ENCODE data around the gene ASCC2. TPM values are rescaled to one million over a fixed set of nuclear protein-coding genes. Genes with fewer than 3 reads are reported as not detected.

Gene ASCC2
- total and polyA plus RNA-seq, 4 donors, result 21.2 to 58.0 (median 39.6) TPM

DNA sequence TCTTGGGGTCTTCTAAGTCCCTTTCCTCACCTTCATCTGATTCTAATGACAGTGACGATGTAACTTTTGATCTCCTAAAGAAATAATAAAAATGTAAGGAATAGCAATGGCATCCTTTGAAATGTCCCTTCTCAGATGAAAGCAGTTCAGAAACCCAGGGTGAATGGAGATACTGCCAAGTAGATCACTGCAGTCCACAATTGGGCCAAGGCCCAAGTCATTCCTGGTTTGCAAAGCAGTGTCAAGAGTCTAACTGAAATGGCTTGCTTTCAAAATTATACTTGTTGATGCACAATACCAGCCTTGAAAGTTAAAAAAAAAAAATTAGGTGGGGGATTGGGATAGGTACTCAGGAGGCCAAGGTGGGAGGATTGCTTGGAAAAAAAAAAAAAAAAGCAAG, 20.4 kb downstream of the ASCC2 start:
- no peaks in the 10 kb centered on the region for H3K4me1 ChIP-seq (ENCODE audit: control insufficient read depth in 1 of 2, insufficient read depth in 2 of 2, low read length in 2 of 2)
- H3K9me3 ChIP-seq (ENCODE audit: control insufficient read depth, low read length), result no peaks in the 10 kb centered on the region
- H3K27ac ChIP-seq (ENCODE audit: low read depth in 1 of 2, low read length in 2 of 2), result no peak overlapping the region
- ATAC-seq (ENCODE audit: low FRiP score) (no peak), DNase-seq (no peak)
- H3K4me3 ChIP-seq (ENCODE audit: low read length in 2 of 2), result no peak overlapping the region
- intact Hi-C loops (cut with DNase I), result no loop called here
- no peaks in the 10 kb centered on the region for H3K27me3 ChIP-seq (ENCODE audit: control insufficient read depth in 1 of 2, insufficient read depth in 2 of 2, low read length in 1 of 2)
- 94 to 95% methylated on average over 1 of the region's 1 CpG for WGBS, 2 donors
- peaks cover 4 to 10% of the 10 kb centered on the region in 2 donors for H3K36me3 ChIP-seq (ENCODE audit: control insufficient read depth in 1 of 2, insufficient read depth in 2 of 2, low read length in 1 of 2)

- Histone ChIP-seq H3K27me3 (ENCODE audit: control insufficient read depth in 1 of 2, insufficient read depth in 2 of 2, low read length in 1 of 2) (no peaks in the 10 kb centered on the region), H3K4me3 (ENCODE audit: low read length in 2 of 2) (no peak overlapping the region), H3K36me3 (ENCODE audit: control insufficient read depth in 1 of 2, insufficient read depth in 2 of 2, low read length in 1 of 2) (peaks cover 4 to 16% of the 10 kb centered on the region in 2 donors), H3K9me3 (ENCODE audit: control insufficient read depth, low read length) (no peaks in the 10 kb centered on the region), H3K27ac (ENCODE audit: low read depth in 1 of 2, low read length in 2 of 2) (no peak overlapping the region), H3K4me1 (ENCODE audit: control insufficient read depth in 1 of 2, insufficient read depth in 2 of 2, low read length in 2 of 2) (no peaks in the 10 kb centered on the region)
- intact Hi-C loops (cut with DNase I), result no loop called here
- no peak for ATAC-seq (ENCODE audit: low FRiP score)
- no peak for DNase-seq
- WGBS, 2 donors, result 86 to 88% methylated on average over 2 of the region's 2 CpGs
These were observed 21.1 kb downstream of the ASCC2 start for GRCh38 chr22:29816980-29817379.

GRCh38 chr22:29816539-29816938, 21.5 kb downstream of the ASCC2 start:
- no peak overlapping the region for H3K27ac ChIP-seq (ENCODE audit: low read depth in 1 of 2, low read length in 2 of 2)
- intact Hi-C loops (cut with DNase I), result no loop called here
- no peaks in the 10 kb centered on the region for H3K4me1 ChIP-seq (ENCODE audit: control insufficient read depth in 1 of 2, insufficient read depth in 2 of 2, low read length in 2 of 2)
- no peaks in the 10 kb centered on the region for H3K9me3 ChIP-seq (ENCODE audit: control insufficient read depth, low read length)
- peaks cover 4 to 15% of the 10 kb centered on the region in 2 donors for H3K36me3 ChIP-seq (ENCODE audit: control insufficient read depth in 1 of 2, insufficient read depth in 2 of 2, low read length in 1 of 2)
- no peak for DNase-seq
- 69 to 72% methylated on average over 6 of the region's 6 CpGs for WGBS, 2 donors
- no peak for ATAC-seq (ENCODE audit: low FRiP score)
- no peak overlapping the region for H3K4me3 ChIP-seq (ENCODE audit: low read length in 2 of 2)
- no peaks in the 10 kb centered on the region for H3K27me3 ChIP-seq (ENCODE audit: control insufficient read depth in 1 of 2, insufficient read depth in 2 of 2, low read length in 1 of 2)

GRCh38 chr22:29816128-29816527, 21.9 kb downstream of the ASCC2 start:
- ATAC-seq (ENCODE audit: low FRiP score) (peak; percentile 57), DNase-seq (no peak)
- H3K27ac ChIP-seq (ENCODE audit: low read depth in 1 of 2, low read length in 2 of 2), result no peak overlapping the region
- no peaks in the 10 kb centered on the region for H3K9me3 ChIP-seq (ENCODE audit: control insufficient read depth, low read length)
- whole genome bisulfite sequencing, 2 donors, result 29 to 33% methylated on average over 2 of the region's 2 CpGs
- intact Hi-C loops (cut with DNase I), result no loop called here
- no peaks in the 10 kb centered on the region for H3K4me1 ChIP-seq (ENCODE audit: control insufficient read depth in 1 of 2, insufficient read depth in 2 of 2, low read length in 2 of 2)
- H3K4me3 ChIP-seq (ENCODE audit: low read length in 2 of 2), result no peak overlapping the region
- no peaks in the 10 kb centered on the region for H3K27me3 ChIP-seq (ENCODE audit: control insufficient read depth in 1 of 2, insufficient read depth in 2 of 2, low read length in 1 of 2)
- peaks cover 4 to 14% of the 10 kb centered on the region in 2 donors for H3K36me3 ChIP-seq (ENCODE audit: control insufficient read depth in 1 of 2, insufficient read depth in 2 of 2, low read length in 1 of 2)

DNA sequence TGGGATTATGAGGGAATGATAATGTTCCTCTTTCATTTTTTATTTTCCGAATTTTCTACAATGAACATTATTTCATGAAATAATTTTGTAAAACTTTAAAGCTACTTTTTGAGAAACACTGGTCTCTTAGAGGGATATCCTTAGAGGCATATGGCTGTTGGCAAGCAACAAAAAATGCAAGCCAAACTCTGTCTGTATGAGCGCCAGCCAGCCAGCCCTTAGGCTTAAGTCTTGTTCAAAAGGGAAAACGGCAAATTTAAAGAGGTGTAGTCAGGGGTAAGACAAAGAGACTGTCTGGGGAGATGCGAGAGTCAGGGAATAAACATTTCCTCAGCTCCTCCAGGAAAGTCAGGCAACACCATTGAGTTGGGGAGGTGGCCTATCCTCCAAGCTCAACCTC, 22.5 kb downstream of the ASCC2 start:
- no peaks in the 10 kb centered on the region for H3K9me3 ChIP-seq (ENCODE audit: control insufficient read depth, low read length)
- intact Hi-C loops (cut with DNase I), result no loop called here
- no peak overlapping the region for H3K27ac ChIP-seq (ENCODE audit: low read depth in 1 of 2, low read length in 2 of 2)
- 38 to 40% methylated on average over 4 of the region's 4 CpGs for WGBS, 2 donors
- ATAC-seq (ENCODE audit: low FRiP score), result no peak
- DNase-seq, result no peak
- no peaks in the 10 kb centered on the region for H3K27me3 ChIP-seq (ENCODE audit: control insufficient read depth in 1 of 2, insufficient read depth in 2 of 2, low read length in 1 of 2)
- no peak overlapping the region for H3K4me3 ChIP-seq (ENCODE audit: low read length in 2 of 2)
- H3K36me3 ChIP-seq (ENCODE audit: control insufficient read depth in 1 of 2, insufficient read depth in 2 of 2, low read length in 1 of 2), result peaks cover 4 to 14% of the 10 kb centered on the region in 2 donors
- no peaks in the 10 kb centered on the region for H3K4me1 ChIP-seq (ENCODE audit: control insufficient read depth in 1 of 2, insufficient read depth in 2 of 2, low read length in 2 of 2)

DNA sequence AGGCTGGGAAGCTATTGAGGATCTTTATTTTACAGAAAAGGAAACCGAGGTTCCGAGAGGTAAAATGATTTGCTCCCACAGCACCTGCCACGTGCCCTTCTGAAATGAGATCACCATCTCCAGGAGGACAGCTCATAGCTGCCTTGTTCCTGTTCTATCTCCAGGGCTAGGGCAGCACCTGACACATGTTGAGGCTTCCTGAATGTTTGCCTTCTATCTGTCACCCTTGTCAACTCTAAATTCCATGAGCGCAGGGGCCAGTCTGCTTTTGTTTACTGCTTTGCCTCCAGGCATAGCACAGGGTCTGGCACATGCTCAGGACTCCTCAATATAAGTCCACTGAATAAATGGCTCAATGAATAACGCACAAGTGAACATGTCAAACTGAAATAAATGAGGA, 24.1 kb downstream of the ASCC2 start:
- WGBS, 2 donors, result 82 to 86% methylated on average over 5 of the region's 5 CpGs
- no peaks in the 10 kb centered on the region for H3K27me3 ChIP-seq (ENCODE audit: control insufficient read depth in 1 of 2, insufficient read depth in 2 of 2, low read length in 1 of 2)
- H3K4me1 ChIP-seq (ENCODE audit: control insufficient read depth in 1 of 2, insufficient read depth in 2 of 2, low read length in 2 of 2), result no peaks in the 10 kb centered on the region
- intact Hi-C loops (cut with DNase I), result no loop called here
- H3K4me3 ChIP-seq (ENCODE audit: low read length in 2 of 2), result no peak overlapping the region
- H3K36me3 ChIP-seq (ENCODE audit: control insufficient read depth in 1 of 2, insufficient read depth in 2 of 2, low read length in 1 of 2), result peaks cover 4 to 14% of the 10 kb centered on the region in 2 donors
- DNase-seq, result no peak
- no peak overlapping the region for H3K27ac ChIP-seq (ENCODE audit: low read depth in 1 of 2, low read length in 2 of 2)
- H3K9me3 ChIP-seq (ENCODE audit: control insufficient read depth, low read length), result no peaks in the 10 kb centered on the region
- ATAC-seq (ENCODE audit: low FRiP score), result no peak

- no peaks in the 10 kb centered on the region for H3K9me3 ChIP-seq (ENCODE audit: control insufficient read depth, low read length)
- H3K36me3 ChIP-seq (ENCODE audit: control insufficient read depth in 1 of 2, insufficient read depth in 2 of 2, low read length in 1 of 2), result peaks cover 4 to 11% of the 10 kb centered on the region in 2 donors
- 82 to 89% methylated on average over 3 of the region's 3 CpGs for WGBS, 2 donors
- no peak for ATAC-seq (ENCODE audit: low FRiP score)
- intact Hi-C loops (cut with DNase I), result no loop called here
- no peak overlapping the region for H3K4me3 ChIP-seq (ENCODE audit: low read length in 2 of 2)
- DNase-seq, result no peak
- H3K27ac ChIP-seq (ENCODE audit: low read depth in 1 of 2, low read length in 2 of 2), result no peak overlapping the region
- no peaks in the 10 kb centered on the region for H3K4me1 ChIP-seq (ENCODE audit: control insufficient read depth in 1 of 2, insufficient read depth in 2 of 2, low read length in 2 of 2)
- no peaks in the 10 kb centered on the region for H3K27me3 ChIP-seq (ENCODE audit: control insufficient read depth in 1 of 2, insufficient read depth in 2 of 2, low read length in 1 of 2)
These were observed 24.5 kb downstream of the ASCC2 start for GRCh38 chr22:29813563-29813962.

- H3K9me3 ChIP-seq (ENCODE audit: control insufficient read depth, low read length), result no peaks in the 10 kb centered on the region
- H3K36me3 ChIP-seq (ENCODE audit: control insufficient read depth in 1 of 2, insufficient read depth in 2 of 2, low read length in 1 of 2), result peaks cover 4 to 11% of the 10 kb centered on the region in 2 donors
- no peaks in the 10 kb centered on the region for H3K27me3 ChIP-seq (ENCODE audit: control insufficient read depth in 1 of 2, insufficient read depth in 2 of 2, low read length in 1 of 2)
- H3K27ac ChIP-seq (ENCODE audit: low read depth in 1 of 2, low read length in 2 of 2), result no peak overlapping the region
- 94 to 96% methylated on average over 8 of the region's 8 CpGs for WGBS, 2 donors
- no peak for ATAC-seq (ENCODE audit: low FRiP score)
- no peak overlapping the region for H3K4me3 ChIP-seq (ENCODE audit: low read length in 2 of 2)
- no peak for DNase-seq
- intact Hi-C loops (cut with DNase I), result no loop called here
- H3K4me1 ChIP-seq (ENCODE audit: control insufficient read depth in 1 of 2, insufficient read depth in 2 of 2, low read length in 2 of 2), result no peaks in the 10 kb centered on the region
These were observed 24.9 kb downstream of the ASCC2 start for GRCh38 chr22:29813126-29813525.

DNA sequence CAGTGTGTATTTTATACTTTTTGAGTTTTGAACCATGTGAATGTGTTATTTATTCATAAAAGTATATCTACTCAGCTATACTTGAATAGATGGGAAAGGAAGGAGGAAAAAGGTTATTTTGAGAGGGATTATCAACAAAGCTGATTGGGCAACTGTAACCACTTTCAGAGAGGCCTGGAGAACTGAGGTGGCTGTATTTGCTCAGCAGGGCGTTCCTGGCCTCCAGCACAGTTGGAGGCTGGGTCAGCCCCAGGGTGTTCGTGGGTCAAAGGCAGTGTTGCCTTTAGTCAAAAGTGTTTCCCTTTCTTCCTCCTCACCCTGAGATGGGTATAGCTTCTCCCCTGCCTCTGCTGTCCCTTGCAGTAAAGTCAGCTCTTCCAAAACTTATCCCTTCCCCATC, 26.7 kb downstream of the ASCC2 start:
- WGBS, 2 donors, result 64 to 67% methylated on average over 2 of the region's 2 CpGs
- DNase-seq, result no peak
- no peaks in the 10 kb centered on the region for H3K9me3 ChIP-seq (ENCODE audit: control insufficient read depth, low read length)
- peaks cover 4 to 21% of the 10 kb centered on the region in 2 donors for H3K36me3 ChIP-seq (ENCODE audit: control insufficient read depth in 1 of 2, insufficient read depth in 2 of 2, low read length in 1 of 2)
- no peaks in the 10 kb centered on the region for H3K27me3 ChIP-seq (ENCODE audit: control insufficient read depth in 1 of 2, insufficient read depth in 2 of 2, low read length in 1 of 2)
- intact Hi-C loops (cut with DNase I), result no loop called here
- no peak overlapping the region for H3K27ac ChIP-seq (ENCODE audit: low read depth in 1 of 2, low read length in 2 of 2)
- H3K4me1 ChIP-seq (ENCODE audit: control insufficient read depth in 1 of 2, insufficient read depth in 2 of 2, low read length in 2 of 2), result no peaks in the 10 kb centered on the region
- ATAC-seq (ENCODE audit: low FRiP score), result no peak
- no peak overlapping the region for H3K4me3 ChIP-seq (ENCODE audit: low read length in 2 of 2)
